HepG2 (cell line): ENCODE results near the gene WDHD1. TPM values are rescaled to one million over a fixed set of nuclear protein-coding genes. Genes with fewer than 3 reads are reported as not detected.
A peak's percentile ranks its signal among the peaks of the same experiment; 100 is the strongest.

Experiments
- BATF2 ChIP-seq: sonication (generic); formaldehyde crosslinking; IDR thresholded peaks from 2 replicates; pipeline ENCODE4 v1.8.0; 2022; ENCODE audit warnings: mild to moderate bottlenecking, missing genetic modification reagents, moderate library complexity
- BRCA1 ChIP-seq: sonication (generic); formaldehyde crosslinking; IDR thresholded peaks from 2 replicates; pipeline ENCODE4 v1.4.0; 2020; ENCODE audit warnings: missing genetic modification reagents
- CAMTA2 ChIP-seq: sonication (generic); formaldehyde crosslinking; IDR thresholded peaks from 2 replicates; pipeline ENCODE4 v1.4.0; 2020; ENCODE audit warnings: mild to moderate bottlenecking, missing genetic modification reagents, borderline replicate concordance
- CEBPB ChIP-seq: IDR thresholded peaks from 2 replicates; pipeline ENCODE4 v1.6.1; 2011; ENCODE audit warnings: low read depth, low read length, improper control_type of control experiment, borderline replicate concordance
- EED ChIP-seq: sonication (generic); formaldehyde crosslinking; IDR thresholded peaks from 2 replicates; pipeline ENCODE4 v1.5.0; 2020; ENCODE audit warnings: mild to moderate bottlenecking, missing genetic modification reagents
- HCFC1 ChIP-seq: fragments of 150-350 bp; IDR thresholded peaks from 2 replicates; pipeline ENCODE4 v1.6.1; 2014; ENCODE audit warnings: low read depth, low read length
- HNRNPH1 ChIP-seq: fragments of 200-400 bp; formaldehyde crosslinking; optimal IDR thresholded peaks from 2 replicates; pipeline ENCODE3; 2017; ENCODE audit warnings: mild to moderate bottlenecking, low read depth, low read length
- HNRNPLL ChIP-seq: fragments of 200-400 bp; formaldehyde crosslinking; IDR thresholded peaks from 2 replicates; pipeline ENCODE4 v1.6.1; 2017; ENCODE audit warnings: mild to moderate bottlenecking, low read depth, low read length; ENCODE audit not compliant: poor library complexity, severe bottlenecking
- MIXL1 ChIP-seq: IDR thresholded peaks from 2 replicates; pipeline ENCODE4 v1.6.1; 2016
- NR2F1 ChIP-seq, 2 experiments: fragments of 450-650 bp in 1 of 2; formaldehyde crosslinking in 1 of 2; IDR thresholded peaks; 2 replicates each; pipeline versions ENCODE4 v1.5.0 to v1.6.1; 2016 to 2020; ENCODE audit warnings: mild to moderate bottlenecking in 1 of 2, missing compliant biosample characterization in 1 of 2, missing genetic modification reagents in 1 of 2, moderate library complexity in 1 of 2
- NRL ChIP-seq: sonication (generic); formaldehyde crosslinking; IDR thresholded peaks from 2 replicates; pipeline ENCODE4 v1.5.0; 2020; ENCODE audit warnings: missing genetic modification reagents, mild to moderate bottlenecking, moderate library complexity, borderline replicate concordance
- PHF5A ChIP-seq: IDR thresholded peaks from one replicate; pipeline ENCODE4 v1.6.1; 2018; ENCODE audit warnings: low read depth, missing genetic modification reagents; ENCODE audit not compliant: unreplicated experiment
- SIX4 ChIP-seq: sonication (generic); formaldehyde crosslinking; IDR thresholded peaks from 2 replicates; pipeline ENCODE4 v1.4.0; 2020; ENCODE audit warnings: missing genetic modification reagents
- SNAPC5 ChIP-seq: sonication (generic); formaldehyde crosslinking; IDR thresholded peaks from 2 replicates; pipeline ENCODE4 v1.8.1; 2023; ENCODE audit warnings: mild to moderate bottlenecking, missing genetic modification reagents, borderline replicate concordance
- XBP1 ChIP-seq: sonication (generic); formaldehyde crosslinking; IDR thresholded peaks from 2 replicates; pipeline ENCODE4 v1.5.0; 2020; ENCODE audit warnings: missing genetic modification reagents
- ZBTB26 ChIP-seq: IDR thresholded peaks from 2 replicates; pipeline ENCODE4 v1.6.1; 2016; ENCODE audit warnings: missing compliant biosample characterization, missing genetic modification reagents, borderline replicate concordance
- ZFP36L2 ChIP-seq: sonication (generic); formaldehyde crosslinking; IDR thresholded peaks from 2 replicates; pipeline ENCODE4 v1.4.0; 2020; ENCODE audit warnings: missing genetic modification reagents
- ZFP41 ChIP-seq: sonication (generic); formaldehyde crosslinking; IDR thresholded peaks from 2 replicates; pipeline ENCODE4 v1.4.0; 2020; ENCODE audit warnings: mild to moderate bottlenecking, missing genetic modification reagents, borderline replicate concordance
- ZNF850 ChIP-seq: sonication (generic); formaldehyde crosslinking; conservative IDR thresholded peaks from 2 replicates; pipeline ENCODE4 v1.9.0; 2021; ENCODE audit warnings: mild to moderate bottlenecking, missing genetic modification reagents
- polyA plus RNA-seq, 8 experiments: library from polyadenylated mRNA; depleted of rRNA in 3 of 8; stranded (reverse) in 7 of 8; unstranded in 1 of 8; fragments of >200 nt; fragmentation: Illumina TruSeq in 4 of 8; extraction: Trizol in 4 of 8; gene quantifications; 2 replicates each; pipeline versions ENCODE4 v1.2.1 to v1.2.3, GENCODE V29; 2011 to 2016; ENCODE audit warnings: low read depth in 4 of 8, missing spikeins in 1 of 8, mixed read lengths in 1 of 8; ENCODE audit not compliant: insufficient read depth in 1 of 8
- total RNA-seq, 5 experiments: library from RNA; depleted of rRNA; stranded (reverse); fragments of >200 nt; fragmentation: Illumina TruSeq; extraction: Trizol; gene quantifications; 2 replicates each; pipeline ENCODE4 v1.2.3, GENCODE V29; 2016; ENCODE audit warnings: low read depth in 1 of 5
- TF ChIP-seq, protein P1 (sequence below): sonication (generic); formaldehyde crosslinking; IDR thresholded peaks from 2 replicates; pipeline ENCODE4 v1.4.0; 2020; ENCODE audit warnings: missing genetic modification reagents, borderline replicate concordance
- TF ChIP-seq, protein P2 (sequence below): sonication (generic); formaldehyde crosslinking; IDR thresholded peaks from 2 replicates; pipeline ENCODE4 v1.4.0; 2020; ENCODE audit warnings: mild to moderate bottlenecking, missing genetic modification reagents

Gene WDHD1
- total and polyA plus RNA-seq, 2 of the 13 experiments (the other 11 are each of a cell fraction or from before 2014, with no cell fraction given) = 5.5 to 27.5 TPM

DNA sequence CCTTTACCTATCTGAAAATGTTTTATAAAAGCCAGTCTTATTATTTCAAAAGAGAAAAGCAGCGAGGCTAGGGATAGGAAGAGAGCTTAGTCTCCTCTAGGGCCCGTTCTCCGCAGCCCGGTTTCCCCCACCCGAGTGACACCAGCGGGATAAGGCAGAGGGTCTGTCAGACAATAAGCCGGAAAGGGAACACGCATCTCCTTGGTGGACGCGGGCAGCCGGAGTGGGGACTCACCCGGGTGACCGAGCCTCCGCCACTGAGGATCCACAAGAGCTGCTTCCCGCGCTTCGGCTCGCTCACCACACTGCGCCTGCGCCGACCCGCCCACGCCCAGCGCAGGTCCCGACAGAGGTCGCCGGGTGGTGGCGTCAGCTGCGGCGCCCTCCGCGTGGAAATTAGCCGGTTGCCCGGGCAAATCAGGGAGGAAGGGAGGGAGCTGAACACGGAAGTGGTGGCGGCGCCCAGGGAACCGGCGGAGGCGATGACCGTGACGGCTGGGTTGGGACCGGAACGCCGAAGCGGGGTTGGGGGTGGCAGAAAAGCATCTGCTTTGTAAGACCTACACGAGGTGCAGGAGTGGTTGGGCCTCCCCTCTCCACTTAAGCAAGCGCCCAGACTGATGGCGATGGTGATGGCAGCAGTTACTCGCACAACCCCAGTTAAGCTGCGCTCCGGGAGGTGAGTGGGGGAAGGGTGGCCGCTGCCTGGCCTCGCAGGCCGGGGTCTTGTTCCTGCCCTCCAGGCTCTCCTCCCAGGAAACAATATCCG is at the start of gene WDHD1, which contains the start of gene SOCS4 (continued):
- TF ChIP-seq, protein P1, sequence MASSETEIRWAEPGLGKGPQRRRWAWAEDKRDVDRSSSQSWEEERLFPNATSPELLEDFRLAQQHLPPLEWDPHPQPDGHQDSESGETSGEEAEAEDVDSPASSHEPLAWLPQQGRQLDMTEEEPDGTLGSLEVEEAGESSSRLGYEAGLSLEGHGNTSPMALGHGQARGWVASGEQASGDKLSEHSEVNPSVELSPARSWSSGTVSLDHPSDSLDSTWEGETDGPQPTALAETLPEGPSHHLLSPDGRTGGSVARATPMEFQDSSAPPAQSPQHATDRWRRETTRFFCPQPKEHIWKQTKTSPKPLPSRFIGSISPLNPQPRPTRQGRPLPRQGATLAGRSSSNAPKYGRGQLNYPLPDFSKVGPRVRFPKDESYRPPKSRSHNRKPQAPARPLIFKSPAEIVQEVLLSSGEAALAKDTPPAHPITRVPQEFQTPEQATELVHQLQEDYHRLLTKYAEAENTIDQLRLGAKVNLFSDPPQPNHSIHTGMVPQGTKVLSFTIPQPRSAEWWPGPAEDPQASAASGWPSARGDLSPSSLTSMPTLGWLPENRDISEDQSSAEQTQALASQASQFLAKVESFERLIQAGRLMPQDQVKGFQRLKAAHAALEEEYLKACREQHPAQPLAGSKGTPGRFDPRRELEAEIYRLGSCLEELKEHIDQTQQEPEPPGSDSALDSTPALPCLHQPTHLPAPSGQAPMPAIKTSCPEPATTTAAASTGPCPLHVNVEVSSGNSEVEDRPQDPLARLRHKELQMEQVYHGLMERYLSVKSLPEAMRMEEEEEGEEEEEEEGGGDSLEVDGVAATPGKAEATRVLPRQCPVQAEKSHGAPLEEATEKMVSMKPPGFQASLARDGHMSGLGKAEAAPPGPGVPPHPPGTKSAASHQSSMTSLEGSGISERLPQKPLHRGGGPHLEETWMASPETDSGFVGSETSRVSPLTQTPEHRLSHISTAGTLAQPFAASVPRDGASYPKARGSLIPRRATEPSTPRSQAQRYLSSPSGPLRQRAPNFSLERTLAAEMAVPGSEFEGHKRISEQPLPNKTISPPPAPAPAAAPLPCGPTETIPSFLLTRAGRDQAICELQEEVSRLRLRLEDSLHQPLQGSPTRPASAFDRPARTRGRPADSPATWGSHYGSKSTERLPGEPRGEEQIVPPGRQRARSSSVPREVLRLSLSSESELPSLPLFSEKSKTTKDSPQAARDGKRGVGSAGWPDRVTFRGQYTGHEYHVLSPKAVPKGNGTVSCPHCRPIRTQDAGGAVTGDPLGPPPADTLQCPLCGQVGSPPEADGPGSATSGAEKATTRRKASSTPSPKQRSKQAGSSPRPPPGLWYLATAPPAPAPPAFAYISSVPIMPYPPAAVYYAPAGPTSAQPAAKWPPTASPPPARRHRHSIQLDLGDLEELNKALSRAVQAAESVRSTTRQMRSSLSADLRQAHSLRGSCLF (CRISPR knock-in tag) = no peak
- peak; percentile 73 for TF ChIP-seq NRL (CRISPR knock-in tag)
- 0 out of 2 replicates have a peak, but pooled peaks have one; percentile 54 for TF ChIP-seq ZNF850 (CRISPR knock-in tag)
- TF ChIP-seq EED (CRISPR knock-in tag) = peak; percentile 62; the same call in 1 of the 2 replicates
- no peak for TF ChIP-seq BATF2 (CRISPR knock-in tag)
- peak; percentile 53 for TF ChIP-seq PHF5A (CRISPR knock-in tag)
- TF ChIP-seq HNRNPLL = peak; percentile 87
- TF ChIP-seq ZFP41 = 0 out of 2 replicates have a peak, but pooled peaks have one; percentile 77
- TF ChIP-seq CEBPB = no peak
- TF ChIP-seq HNRNPH1 = no peak
- peak in 1 of 2 experiments; percentile 43; a peak in 1 of 4 replicates for TF ChIP-seq NR2F1 (CRISPR knock-in tag; IDR thresholded peaks at IDR 0.05)
- TF ChIP-seq MIXL1 (CRISPR knock-in tag) = peak; percentile 87
- TF ChIP-seq, protein P2, sequence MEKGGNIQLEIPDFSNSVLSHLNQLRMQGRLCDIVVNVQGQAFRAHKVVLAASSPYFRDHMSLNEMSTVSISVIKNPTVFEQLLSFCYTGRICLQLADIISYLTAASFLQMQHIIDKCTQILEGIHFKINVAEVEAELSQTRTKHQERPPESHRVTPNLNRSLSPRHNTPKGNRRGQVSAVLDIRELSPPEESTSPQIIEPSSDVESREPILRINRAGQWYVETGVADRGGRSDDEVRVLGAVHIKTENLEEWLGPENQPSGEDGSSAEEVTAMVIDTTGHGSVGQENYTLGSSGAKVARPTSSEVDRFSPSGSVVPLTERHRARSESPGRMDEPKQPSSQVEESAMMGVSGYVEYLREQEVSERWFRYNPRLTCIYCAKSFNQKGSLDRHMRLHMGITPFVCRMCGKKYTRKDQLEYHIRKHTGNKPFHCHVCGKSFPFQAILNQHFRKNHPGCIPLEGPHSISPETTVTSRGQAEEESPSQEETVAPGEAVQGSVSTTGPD = no peak
- no peak for TF ChIP-seq ZFP36L2
- TF ChIP-seq XBP1 = no peak
- peak; percentile 44; the same call in 1 of the 2 replicates for TF ChIP-seq ZBTB26 (CRISPR knock-in tag)
- peak; percentile 56 for TF ChIP-seq SIX4 (CRISPR knock-in tag)
- no peak for TF ChIP-seq BRCA1 (CRISPR knock-in tag)
- TF ChIP-seq SNAPC5 = no peak
- peak; percentile 56 for TF ChIP-seq HCFC1
- TF ChIP-seq CAMTA2 (CRISPR knock-in tag) = no peak
